Stromal cell of bone marrow (primary cell): ENCODE data around the gene TMEM14A.
"Not testable (repeated sequence)": the region's sequence is repeated elsewhere in the genome, so short reads cannot be mapped to it uniquely, and the experiment has no call there.

Experiments used
- DNase-seq: peaks from one replicate; pipeline ENCODE4 v3.0.0-alpha.2; 2012; ENCODE audit warnings: low read depth

The TMEM14A gene

GRCh38 chr6:52697903-52698302 lies 27.0 kb downstream of the TMEM14A start:
- DNase-seq, result no peak

GRCh38 chr6:52704060-52704459 lies 33.1 kb downstream of the TMEM14A start:
- no peak for DNase-seq

- DNase-seq, result not testable (repeated sequence)
These were observed 34.0 kb downstream of the TMEM14A start for GRCh38 chr6:52704781-52705502.

GRCh38 chr6:52706001-52706400 lies 35.1 kb downstream of the TMEM14A start:
- no peak for DNase-seq

- no peak for DNase-seq
These were observed 37.2 kb downstream of the TMEM14A start for GRCh38 chr6:52707963-52708680.

GRCh38 chr6:52712136-52712535 lies 41.2 kb downstream of the TMEM14A start:
- DNase-seq, result peak; percentile 51

GRCh38 chr6:52714761-52715160 lies 43.8 kb downstream of the TMEM14A start:
- DNase-seq, result not testable (repeated sequence)

GRCh38 chr6:52718550-52718949 lies 47.6 kb downstream of the TMEM14A start:
- peak; percentile 62 for DNase-seq

GRCh38 chr6:52720321-52720720 lies 49.4 kb downstream of the TMEM14A start:
- no peak for DNase-seq

- peak; percentile 93 for DNase-seq
These were observed 53.1 kb downstream of the TMEM14A start for GRCh38 chr6:52724042-52724405.

- DNase-seq, result peak; percentile 76
These were observed 53.7 kb downstream of the TMEM14A start for GRCh38 chr6:52724406-52725121.

- peak; percentile 33 for DNase-seq
These were observed 54.2 kb downstream of the TMEM14A start for GRCh38 chr6:52725143-52725534.

GRCh38 chr6:52725535-52726192 lies 54.8 kb downstream of the TMEM14A start:
- no peak for DNase-seq

- no peak for DNase-seq
These were observed 55.3 kb downstream of the TMEM14A start for GRCh38 chr6:52726193-52726542.

GRCh38 chr6:52726741-52727535 lies 56.0 kb downstream of the TMEM14A start:
- no peak for DNase-seq

- DNase-seq, result no peak
These were observed 57.0 kb downstream of the TMEM14A start for GRCh38 chr6:52727908-52728307.

GRCh38 chr6:52728394-52728793 lies 57.5 kb downstream of the TMEM14A start:
- DNase-seq, result no peak

- DNase-seq, result no peak
These were observed 58.7 kb downstream of the TMEM14A start for GRCh38 chr6:52729576-52729975.

GRCh38 chr6:52731719-52732118 lies 60.8 kb downstream of the TMEM14A start:
- DNase-seq, result no peak

GRCh38 chr6:52733172-52733571 lies 62.3 kb downstream of the TMEM14A start:
- no peak for DNase-seq

GRCh38 chr6:52734072-52734471 lies 63.2 kb downstream of the TMEM14A start:
- DNase-seq, result no peak

- DNase-seq, result no peak
These were observed 64.2 kb downstream of the TMEM14A start for GRCh38 chr6:52735071-52735470.
